Activated CD4-positive, alpha-beta T cell treated with anti-CD3 and anti-CD28 coated beads, Interleukin-2, amount 50 U/mL, for 48 hours (primary cell): Measurements from ENCODE around the gene SERPINB10.

Experiments
- DNase-seq, 2 experiments: peaks; one replicate each; pipeline ENCODE4 v3.0.0-alpha.2; 2020

Gene SERPINB10

GRCh38 chr18:63907664-63908063, at the start of gene SERPINB10:
Gene SERPINB10, plus strand, starts transcription at chr18:63907958. Its CDS starts 7,553 bp downstream, at chr18:63915511.
- DNase-seq = no peak

- no peak for DNase-seq
These were observed 49.3 kb upstream of the SERPINB10 start for GRCh38 chr18:63858456-63858855.

GRCh38 chr18:63859781-63860475, 47.8 kb upstream of the SERPINB10 start:
- no peak for DNase-seq

- no peak for DNase-seq
These were observed 47.2 kb upstream of the SERPINB10 start for GRCh38 chr18:63860531-63860930.

- DNase-seq = no peak
These were observed 40.2 kb upstream of the SERPINB10 start for GRCh38 chr18:63867368-63868125.

GRCh38 chr18:63868546-63868945, 39.2 kb upstream of the SERPINB10 start:
- DNase-seq = no peak

- no peak for DNase-seq
These were observed 38.4 kb upstream of the SERPINB10 start for GRCh38 chr18:63869374-63869773.

- no peak for DNase-seq
These were observed 37.9 kb upstream of the SERPINB10 start for GRCh38 chr18:63869851-63870250.

- DNase-seq = no peak
These were observed 35.9 kb upstream of the SERPINB10 start for GRCh38 chr18:63871836-63872235.

- no peak for DNase-seq
These were observed 35.2 kb upstream of the SERPINB10 start for GRCh38 chr18:63872586-63872985.

- no peak for DNase-seq
These were observed 29.4 kb upstream of the SERPINB10 start for GRCh38 chr18:63878343-63878742.

GRCh38 chr18:63878925-63879324, 28.8 kb upstream of the SERPINB10 start:
- no peak for DNase-seq

- no peak for DNase-seq
These were observed 28.0 kb upstream of the SERPINB10 start for GRCh38 chr18:63879709-63880108.

- no peak for DNase-seq
These were observed 25.9 kb upstream of the SERPINB10 start for GRCh38 chr18:63881851-63882250.

- no peak for DNase-seq
These were observed 25.2 kb upstream of the SERPINB10 start for GRCh38 chr18:63882333-63883141.

GRCh38 chr18:63883617-63884016, 24.1 kb upstream of the SERPINB10 start:
- DNase-seq = no peak

GRCh38 chr18:63887424-63887823, 20.3 kb upstream of the SERPINB10 start, which contains the start of gene SERPINB2:
Gene SERPINB2, plus strand, starts transcription at chr18:63887705. Its CDS starts 3,740 bp downstream, at chr18:63891445.
- DNase-seq = no peak

GRCh38 chr18:63888470-63889190, 19.1 kb upstream of the SERPINB10 start:
- DNase-seq = no peak

- DNase-seq = no peak
These were observed 18.1 kb upstream of the SERPINB10 start for GRCh38 chr18:63889626-63890025.

GRCh38 chr18:63890237-63890949, 17.4 kb upstream of the SERPINB10 start:
- no peak for DNase-seq

GRCh38 chr18:63890950-63891304, 16.8 kb upstream of the SERPINB10 start:
- no peak for DNase-seq

- no peak for DNase-seq
These were observed 15.2 kb upstream of the SERPINB10 start for GRCh38 chr18:63892566-63892965.
